GM19468 (cell line): ENCODE data around the gene SLC12A7.

Experiments
- ATAC-seq: cut with Tn5 transposase; IDR thresholded peaks from one replicate; pipeline ENCODE4 v1.9.1; 2021; ENCODE audit warnings: mild to moderate bottlenecking, moderate library complexity, moderate number of reproducible peaks; ENCODE audit not compliant: unreplicated experiment; ENCODE audit errors: extremely low read depth

SLC12A7 gene

DNA sequence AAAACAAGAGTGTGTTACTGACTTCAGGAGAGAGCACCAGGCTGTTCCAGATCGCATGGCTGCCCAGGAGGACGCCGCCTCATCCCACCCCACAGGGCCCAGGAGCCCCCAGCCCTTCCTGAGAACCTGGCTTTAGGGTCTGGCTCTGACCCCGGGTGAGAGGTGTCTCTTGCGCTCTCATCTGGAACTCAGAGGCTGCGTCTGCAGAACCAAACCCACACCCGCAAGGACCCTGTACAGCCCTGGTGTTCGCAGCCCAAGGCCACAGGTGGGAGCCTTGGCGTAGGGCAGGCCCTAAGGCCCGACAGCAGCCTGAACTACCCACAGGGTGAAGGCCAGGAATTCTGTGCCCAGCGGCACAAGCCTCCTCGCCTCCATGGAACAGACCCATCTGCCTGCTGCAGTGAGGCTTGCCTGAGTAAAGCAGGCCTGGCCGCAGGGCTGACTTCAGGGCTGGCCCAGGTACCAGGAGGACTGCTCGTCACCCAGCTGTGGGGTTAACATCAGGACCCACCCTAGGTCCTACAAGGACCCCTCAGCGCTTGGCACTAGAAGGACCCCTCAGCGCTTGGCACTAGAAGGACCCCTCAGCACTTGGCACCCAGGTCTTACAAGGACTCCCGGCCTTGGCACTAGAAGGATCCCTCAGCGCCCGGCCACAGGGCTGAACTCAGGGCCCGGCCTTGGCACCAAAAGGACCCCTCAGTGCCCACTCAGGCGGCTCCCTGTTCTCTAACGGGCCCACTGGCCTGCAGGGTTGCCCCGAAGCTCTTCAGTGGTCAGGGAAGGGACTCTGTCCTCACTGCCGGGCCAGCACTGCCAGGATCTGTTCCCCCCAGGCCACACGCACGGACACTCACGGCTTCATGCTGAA lies 55.0 kb downstream of the SLC12A7 start:
- ATAC-seq = no peak

DNA sequence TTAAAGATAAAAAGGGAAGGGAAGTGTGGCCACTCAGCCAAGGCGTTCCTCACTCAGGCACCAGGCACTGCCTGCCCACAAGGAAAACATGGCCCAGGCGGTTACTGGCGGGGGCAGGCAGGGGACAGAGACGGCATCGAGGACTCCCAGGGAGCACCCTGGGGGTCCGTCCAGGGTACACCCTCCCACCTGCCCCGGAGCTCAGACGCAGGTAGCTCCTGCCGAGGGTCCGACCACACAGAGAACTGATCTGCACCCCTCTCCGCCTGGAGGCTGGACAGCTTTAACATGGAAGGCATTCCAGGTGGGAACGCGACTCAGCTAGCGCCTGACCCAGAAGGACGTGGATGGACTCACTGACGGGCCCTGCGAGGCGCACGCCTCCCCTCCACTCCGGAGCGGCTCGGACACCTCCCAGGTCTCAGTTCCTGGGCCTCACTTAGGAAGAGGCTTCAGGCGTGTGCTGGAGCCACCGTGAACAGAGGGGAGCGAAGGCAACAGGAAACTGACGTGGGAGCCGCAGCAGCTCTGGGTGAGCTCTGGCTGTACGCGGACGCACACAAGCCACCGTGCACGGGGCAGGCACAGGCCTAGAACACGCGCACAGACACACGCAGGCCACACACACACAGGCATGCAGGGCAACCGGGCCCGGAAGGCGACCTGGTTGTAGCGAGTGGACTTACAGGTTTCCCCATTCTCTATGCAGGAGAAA lies 55.8 kb downstream of the SLC12A7 start:
- no peak for ATAC-seq

GRCh38 chr5:1054799-1055775 lies 56.8 kb downstream of the SLC12A7 start:
- no peak for ATAC-seq

DNA sequence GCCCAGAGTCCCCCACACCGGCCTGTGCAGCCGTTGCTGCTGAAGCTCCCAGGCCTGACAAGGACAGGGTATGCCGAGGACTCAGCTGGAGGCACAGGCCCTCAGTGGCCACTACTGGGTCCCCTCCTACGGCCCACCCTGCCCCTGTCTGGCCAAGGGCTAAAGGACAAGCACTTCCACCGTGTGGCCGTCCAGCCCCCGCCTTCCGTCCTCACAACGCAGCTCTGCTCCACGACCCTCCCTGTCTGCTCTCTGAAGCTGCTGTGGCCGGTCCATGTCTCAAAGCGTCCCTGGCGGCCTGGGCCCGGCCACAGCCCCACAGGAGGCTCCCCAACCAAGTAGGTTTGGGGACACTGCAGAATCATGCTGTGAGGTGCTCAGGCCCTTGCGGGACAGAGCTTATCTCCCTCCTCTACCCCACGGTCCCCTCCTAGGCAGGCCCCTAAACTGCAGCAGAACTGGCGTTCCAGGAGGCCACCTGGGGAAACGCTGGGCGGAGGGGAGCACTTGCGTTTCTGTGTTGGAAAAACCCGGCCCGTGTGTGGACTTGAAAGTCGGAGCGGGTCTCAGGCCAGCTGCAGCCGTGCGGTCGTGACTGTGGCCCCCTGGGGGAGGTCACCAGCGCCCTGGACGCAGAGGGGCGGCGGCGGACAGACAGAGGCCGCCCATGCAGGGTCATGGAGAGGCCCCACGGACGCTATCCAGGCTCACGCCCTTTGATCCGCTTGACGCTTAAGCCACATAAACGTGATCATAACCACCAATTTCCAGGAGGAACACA lies 57.7 kb downstream of the SLC12A7 start:
- ATAC-seq = no peak

- no peak for ATAC-seq
These were observed 58.4 kb downstream of the SLC12A7 start for GRCh38 chr5:1053391-1054017.

- no peak for ATAC-seq
These were observed 59.0 kb downstream of the SLC12A7 start for GRCh38 chr5:1052641-1053390.

- no peak for ATAC-seq
These were observed 59.8 kb downstream of the SLC12A7 start for GRCh38 chr5:1052076-1052475.

DNA sequence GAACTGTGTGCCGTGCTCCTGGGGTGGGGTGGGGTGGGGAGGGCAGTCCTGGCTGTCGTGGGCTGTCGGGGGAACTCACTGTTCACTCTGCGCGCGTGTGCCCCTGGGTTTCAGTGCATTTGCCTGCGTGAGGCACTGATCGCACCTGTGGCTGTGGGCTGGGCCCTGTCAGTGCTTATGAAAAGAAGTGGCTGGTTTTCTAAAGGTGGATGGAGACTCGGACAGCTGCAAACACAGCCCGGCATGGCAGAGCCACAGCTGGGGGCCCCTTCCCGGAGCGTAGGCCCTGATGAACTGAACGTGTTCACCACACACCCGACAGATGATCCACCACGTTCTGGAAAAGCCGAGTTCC lies 60.5 kb downstream of the SLC12A7 start:
- no peak for ATAC-seq

DNA sequence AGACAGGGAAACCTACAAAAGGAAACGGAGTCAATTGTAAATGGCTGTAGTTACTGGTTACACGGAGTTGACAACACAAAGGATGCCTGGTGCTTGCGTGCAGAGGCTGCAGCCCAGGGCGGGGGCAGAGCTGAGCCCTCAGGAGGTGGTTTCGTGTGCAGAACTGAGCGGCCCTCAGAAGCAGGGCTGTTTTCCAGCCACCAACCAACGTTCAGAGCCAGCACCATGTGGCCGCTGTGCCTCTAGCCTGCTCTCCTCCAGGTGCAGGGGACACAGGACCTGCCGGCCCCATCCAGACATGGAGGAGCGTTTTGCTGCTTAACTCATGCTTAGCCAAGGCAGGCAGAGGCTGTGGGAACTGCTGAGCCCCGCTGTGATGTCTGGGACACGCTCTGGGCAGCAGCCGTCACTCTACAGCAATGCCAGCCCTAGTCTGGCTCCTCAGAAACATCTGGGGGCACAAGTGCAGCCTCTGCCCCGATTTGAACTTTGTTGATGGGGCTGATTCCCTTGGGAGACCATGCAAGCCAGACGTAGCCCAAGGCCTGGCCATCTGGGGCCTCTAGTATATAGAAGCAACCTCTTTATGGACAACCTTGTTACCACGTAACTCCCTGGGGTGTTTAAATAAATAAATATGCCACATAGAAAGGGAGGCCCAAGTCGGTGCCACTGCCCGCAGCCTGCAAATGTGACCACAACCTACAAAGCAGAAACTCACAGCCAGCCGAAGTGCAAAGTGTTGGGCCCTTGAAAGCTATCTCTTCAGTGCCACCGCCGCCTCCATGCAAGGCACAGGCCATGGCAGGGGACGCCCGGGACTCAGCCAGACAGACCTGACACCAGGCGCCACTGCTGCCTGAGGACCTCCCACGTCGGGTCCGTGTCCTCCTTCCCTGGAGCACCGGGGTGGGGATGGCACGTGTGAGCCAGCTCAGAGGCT lies 61.2 kb downstream of the SLC12A7 start:
- ATAC-seq = no peak

DNA sequence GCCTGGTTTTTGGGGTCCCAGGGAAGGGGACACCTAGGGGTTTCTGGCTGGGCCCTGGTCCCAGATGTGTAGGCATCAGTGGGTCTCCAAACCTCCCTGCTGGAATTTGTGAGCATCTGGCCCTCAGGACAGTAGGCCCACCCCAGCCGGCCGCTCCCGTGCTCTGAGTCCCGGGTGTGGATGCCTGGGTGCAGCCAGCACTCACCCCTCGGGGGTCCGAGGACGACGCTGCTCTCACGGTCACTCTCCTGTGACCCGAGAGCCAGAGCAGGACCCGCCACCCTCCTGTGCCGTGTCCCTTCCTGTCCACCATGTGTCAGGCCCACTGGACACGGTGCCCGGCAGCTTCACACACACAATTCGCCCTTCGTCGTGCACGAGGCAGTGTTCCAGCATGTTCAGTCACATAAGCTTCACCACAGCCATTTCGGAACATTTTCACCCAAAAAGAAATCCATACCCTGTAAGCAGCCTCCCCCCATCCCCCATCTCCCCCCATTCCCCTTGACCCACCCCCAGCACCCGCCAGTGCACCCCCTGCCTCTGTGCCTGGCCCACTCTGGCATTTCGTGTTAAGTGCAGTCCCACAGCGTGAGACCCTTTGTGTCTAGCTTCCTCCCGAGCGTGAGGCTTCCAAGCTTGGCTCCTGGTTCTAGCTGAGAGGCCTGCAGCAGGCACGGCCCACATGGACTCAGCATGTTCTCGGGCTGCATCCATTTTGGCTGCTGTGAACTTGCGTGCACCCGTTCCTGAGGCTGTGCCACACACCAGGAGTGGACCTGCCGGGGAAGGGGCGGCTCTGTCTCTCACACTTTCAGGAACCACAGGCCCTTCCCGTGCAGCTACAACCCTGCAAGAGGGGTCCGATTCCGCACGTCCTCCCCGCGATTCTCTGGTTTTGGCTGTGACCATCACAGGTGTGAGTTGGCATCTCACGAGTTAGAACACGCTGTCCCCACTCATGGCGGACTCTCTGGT lies 62.7 kb downstream of the SLC12A7 start:
- no peak for ATAC-seq

DNA sequence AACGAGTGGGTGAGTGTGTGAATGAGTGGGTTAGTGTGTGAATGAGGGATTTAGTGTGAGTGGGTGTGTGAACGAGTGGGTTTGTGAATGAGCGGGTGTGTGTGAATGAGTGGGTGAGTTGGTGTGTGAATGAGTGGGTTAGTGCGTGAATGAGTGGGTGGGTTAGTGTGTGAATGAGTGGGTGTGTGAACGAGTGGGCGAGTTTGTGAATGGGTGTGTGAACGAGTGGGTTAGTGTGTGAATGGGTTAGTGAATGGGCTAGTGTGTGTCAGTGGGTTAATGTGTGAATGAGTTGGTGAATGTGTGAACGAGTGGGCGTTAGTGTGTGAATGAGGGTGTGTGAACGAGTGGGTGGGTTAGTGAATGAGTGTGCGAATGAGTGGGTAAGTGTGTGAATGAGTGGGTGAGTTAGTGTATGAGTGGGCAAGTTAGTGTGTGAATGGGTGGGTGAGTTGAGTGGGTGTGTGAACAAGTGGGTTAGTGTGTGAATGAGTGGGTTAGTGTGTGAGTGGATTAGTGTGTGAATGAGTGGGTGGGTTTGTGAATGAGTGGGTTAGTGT lies 63.6 kb downstream of the SLC12A7 start:
- no peak for ATAC-seq

DNA sequence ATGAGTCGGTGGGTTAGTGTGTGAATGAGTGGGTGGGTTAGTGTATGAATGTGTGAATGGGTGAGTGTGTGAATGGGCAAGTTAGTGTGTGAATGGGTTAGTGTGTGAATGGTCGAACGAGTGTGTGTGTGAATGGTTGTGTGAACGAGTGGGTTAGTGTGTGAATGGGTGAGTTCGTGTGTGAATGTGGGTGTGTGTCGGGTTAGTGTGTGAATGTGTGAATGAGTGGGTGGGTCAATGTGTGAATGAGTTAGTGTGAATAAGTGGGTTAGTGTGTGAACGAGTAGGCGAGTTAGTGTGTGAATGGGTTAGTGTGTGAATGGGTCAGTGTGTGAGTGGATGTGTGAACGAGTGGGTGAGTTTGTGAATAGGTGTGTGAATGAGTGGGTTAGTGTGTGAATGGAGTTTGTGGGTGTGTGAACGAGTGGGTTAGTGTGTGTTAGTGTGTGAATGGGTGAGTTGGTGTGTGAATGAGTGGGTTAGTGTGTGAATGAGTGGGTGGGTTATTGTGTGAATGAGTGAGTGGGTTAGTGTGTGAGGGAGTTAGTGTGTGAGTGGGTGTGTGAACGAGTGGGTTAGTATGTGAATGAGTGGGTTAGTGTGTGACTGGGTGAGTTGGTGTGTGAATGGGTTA lies 64.4 kb downstream of the SLC12A7 start:
- ATAC-seq = no peak

DNA sequence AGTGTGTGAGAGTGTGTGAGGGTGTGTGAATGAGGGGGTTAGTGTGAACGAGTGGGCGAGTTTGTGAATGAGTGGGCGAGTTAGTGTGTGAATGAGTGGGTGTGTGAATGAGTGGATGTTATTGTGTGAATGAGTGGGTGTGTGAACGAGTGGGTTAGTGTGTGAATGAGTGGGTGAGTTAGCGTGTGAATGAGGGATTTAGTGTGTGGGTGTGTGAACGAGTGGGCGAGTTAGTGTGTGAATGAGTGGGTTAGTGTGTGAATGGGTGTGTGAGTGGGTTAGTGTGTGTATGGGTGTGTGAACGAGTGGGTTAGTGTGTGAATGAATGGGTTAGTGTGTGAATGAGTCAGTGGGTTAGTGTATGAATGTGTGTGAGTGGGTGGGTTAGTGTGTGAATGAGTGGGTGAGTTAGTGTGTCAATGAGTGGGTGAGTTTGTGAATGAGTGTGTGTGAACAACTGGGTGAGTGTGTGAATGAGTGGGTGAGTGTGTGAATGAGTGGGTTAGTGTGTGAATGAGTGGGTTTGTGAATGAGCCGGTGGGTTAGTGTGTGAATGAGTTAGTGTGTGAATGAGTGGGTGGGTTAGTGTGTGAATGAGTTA lies 65.8 kb downstream of the SLC12A7 start:
- no peak for ATAC-seq

- no peak for ATAC-seq
These were observed 67.7 kb downstream of the SLC12A7 start for GRCh38 chr5:1044117-1044516.

- no peak for ATAC-seq
These were observed 68.5 kb downstream of the SLC12A7 start for GRCh38 chr5:1043327-1043726.
